GM19438 (cell line): ENCODE data around the gene GPATCH4.
"Not testable (repeated sequence)": the region's sequence is repeated elsewhere in the genome, so short reads cannot be mapped to it uniquely, and the experiment has no call there.

Experiments
- ATAC-seq: cut with Tn5 transposase; IDR thresholded peaks from one replicate; pipeline ENCODE4 v1.9.1; 2021; ENCODE audit warnings: low read depth; ENCODE audit not compliant: unreplicated experiment

GPATCH4 gene

GRCh38 chr1:156581661-156582387 lies 19.5 kb downstream of the GPATCH4 start:
- no peak for ATAC-seq

- ATAC-seq, result no peak
Observed at GRCh38 chr1:156579472-156579871, 21.8 kb downstream of the GPATCH4 start, which contains the start of gene TTC24. Gene TTC24, plus strand, starts transcription at chr1:156579723. Its CDS starts 1,642 bp downstream, at chr1:156581365.

GRCh38 chr1:156578055-156578454 lies 23.2 kb downstream of the GPATCH4 start:
- ATAC-seq, result no peak

GRCh38 chr1:156577550-156577949 lies 23.7 kb downstream of the GPATCH4 start:
- ATAC-seq, result no peak

- no peak for ATAC-seq
Observed at GRCh38 chr1:156574039-156574633, 27.1 kb downstream of the GPATCH4 start.

GRCh38 chr1:156572663-156573018 lies 28.6 kb downstream of the GPATCH4 start:
- ATAC-seq, result no peak

- ATAC-seq, result peak; percentile 87
Observed at GRCh38 chr1:156571919-156572662, 29.2 kb downstream of the GPATCH4 start, which contains the start of gene IQGAP3. Gene IQGAP3, minus strand, starts transcription at chr1:156572565. Its CDS starts 36 bp downstream, at chr1:156572529.

GRCh38 chr1:156571261-156571852 lies 29.9 kb downstream of the GPATCH4 start:
- ATAC-seq, result no peak

GRCh38 chr1:156566436-156566835 lies 34.8 kb downstream of the GPATCH4 start:
- no peak for ATAC-seq

- no peak for ATAC-seq
Observed at GRCh38 chr1:156565519-156565918, 35.8 kb downstream of the GPATCH4 start.

GRCh38 chr1:156560585-156561163 lies 40.6 kb downstream of the GPATCH4 start:
- ATAC-seq, result no peak

GRCh38 chr1:156559797-156560385 lies 41.4 kb downstream of the GPATCH4 start:
- no peak for ATAC-seq

- ATAC-seq, result no peak
Observed at GRCh38 chr1:156559086-156559796, 42.0 kb downstream of the GPATCH4 start.

- no peak for ATAC-seq
Observed at GRCh38 chr1:156556354-156556753, 44.9 kb downstream of the GPATCH4 start.

GRCh38 chr1:156555715-156556114 lies 45.6 kb downstream of the GPATCH4 start:
- ATAC-seq, result no peak

- no peak for ATAC-seq
Observed at GRCh38 chr1:156554971-156555370, 46.3 kb downstream of the GPATCH4 start.

- ATAC-seq, result no peak
Observed at GRCh38 chr1:156553860-156554485, 47.3 kb downstream of the GPATCH4 start.

- ATAC-seq, result not testable (repeated sequence)
Observed at GRCh38 chr1:156552937-156553336, 48.3 kb downstream of the GPATCH4 start.

GRCh38 chr1:156552518-156552917 lies 48.8 kb downstream of the GPATCH4 start:
- no peak for ATAC-seq
